HepG2 (cell line): ENCODE measurements around the gene TPRN. TPM values are rescaled to one million over a fixed set of nuclear protein-coding genes. Genes with fewer than 3 reads are reported as not detected.

Experiments used
- CBFB ChIP-seq: sonication (generic); formaldehyde crosslinking; IDR thresholded peaks from 2 replicates; pipeline ENCODE4 v1.4.0; 2020; ENCODE audit warnings: missing genetic modification reagents
- CHD4 ChIP-seq: fragments of 200-600 bp; sonication (generic); IDR thresholded peaks from 2 replicates; pipeline ENCODE4 v1.7.0; 2017; ENCODE audit warnings: mild to moderate bottlenecking, low read length, borderline replicate concordance
- GABPA ChIP-seq, 2 experiments: IDR thresholded peaks; 2 replicates each; pipeline ENCODE4 v1.6.1; 2011 to 2016; ENCODE audit warnings: low read depth in 2 of 2, low read length in 1 of 2, missing biosample characterization in 1 of 2, missing genetic modification characterization in 1 of 2
- NCOA1 ChIP-seq: sonication (generic); formaldehyde crosslinking; IDR thresholded peaks from 2 replicates; pipeline ENCODE4 v1.9.0; 2021; ENCODE audit warnings: missing genetic modification reagents
- SP1 ChIP-seq, 2 experiments: fragments of 450-650 bp in 1 of 2; sonication (generic) in 1 of 2; formaldehyde crosslinking in 1 of 2; IDR thresholded peaks; 2 replicates each; pipeline versions ENCODE4 v1.4.0 to v1.6.1; 2016 to 2020; ENCODE audit warnings: missing genetic modification reagents in 1 of 2
- TERF1 ChIP-seq: sonication (generic); formaldehyde crosslinking; IDR thresholded peaks from 2 replicates; pipeline ENCODE4 v1.8.0; 2022; ENCODE audit warnings: mild to moderate bottlenecking, missing genetic modification reagents, moderate library complexity
- ZFP91 ChIP-seq: sonication (generic); formaldehyde crosslinking; IDR thresholded peaks from 2 replicates; pipeline ENCODE4 v1.9.0; 2022; ENCODE audit warnings: missing genetic modification reagents, mild to moderate bottlenecking, borderline replicate concordance
- ZNF451 ChIP-seq: sonication (generic); formaldehyde crosslinking; IDR thresholded peaks from 2 replicates; pipeline ENCODE4 v1.5.0; 2020; ENCODE audit warnings: mild to moderate bottlenecking, missing genetic modification reagents
- ZNF569 ChIP-seq: sonication (generic); formaldehyde crosslinking; IDR thresholded peaks from 2 replicates; pipeline ENCODE4 v1.5.0; 2020; ENCODE audit warnings: mild to moderate bottlenecking, missing genetic modification reagents, moderate library complexity, borderline replicate concordance
- ZNF577 ChIP-seq: sonication (generic); formaldehyde crosslinking; IDR thresholded peaks from 2 replicates; pipeline ENCODE4 v1.4.0; 2020; ENCODE audit warnings: mild to moderate bottlenecking, low read depth, missing genetic modification reagents, borderline replicate concordance
- ZNF737 ChIP-seq: sonication (generic); formaldehyde crosslinking; IDR thresholded peaks from 2 replicates; pipeline ENCODE4 v1.5.0; 2020; ENCODE audit warnings: missing genetic modification reagents, mild to moderate bottlenecking, borderline replicate concordance
- ZNF790 ChIP-seq: sonication (generic); formaldehyde crosslinking; IDR thresholded peaks from 2 replicates; pipeline ENCODE4 v1.8.0; 2022; ENCODE audit warnings: missing genetic modification reagents, mild to moderate bottlenecking, borderline replicate concordance
- ZNF800 ChIP-seq: sonication (generic); formaldehyde crosslinking; IDR thresholded peaks from 2 replicates; pipeline ENCODE4 v1.4.0; 2020; ENCODE audit warnings: missing genetic modification reagents
- ZNF816 ChIP-seq: sonication (generic); formaldehyde crosslinking; IDR thresholded peaks from 2 replicates; pipeline ENCODE4 v1.8.0; 2022; ENCODE audit warnings: missing genetic modification reagents, mild to moderate bottlenecking, borderline replicate concordance
- polyA plus RNA-seq, 8 experiments: library from polyadenylated mRNA; depleted of rRNA in 3 of 8; stranded (reverse) in 7 of 8; unstranded in 1 of 8; fragments of >200 nt; fragmentation: Illumina TruSeq in 4 of 8; extraction: Trizol in 4 of 8; gene quantifications; 2 replicates each; pipeline versions ENCODE4 v1.2.1 to v1.2.3, GENCODE V29; 2011 to 2016; ENCODE audit warnings: low read depth in 4 of 8, missing spikeins in 1 of 8, mixed read lengths in 1 of 8; ENCODE audit not compliant: insufficient read depth in 1 of 8
- total RNA-seq, 5 experiments: library from RNA; depleted of rRNA; stranded (reverse); fragments of >200 nt; fragmentation: Illumina TruSeq; extraction: Trizol; gene quantifications; 2 replicates each; pipeline ENCODE4 v1.2.3, GENCODE V29; 2016; ENCODE audit warnings: low read depth in 1 of 5

Gene TPRN
- total and polyA plus RNA-seq, 2 of the 13 experiments (the other 11 are each of a cell fraction or from before 2014, with no cell fraction given) = 10.1 to 19.2 TPM

- TF ChIP-seq CHD4 (no peak), ZNF800 (peak; percentile 82; the same call in 1 of the 2 replicates), ZNF790 (peak; percentile 87; the same call in 1 of the 2 replicates), ZNF737 (CRISPR knock-in tag) (no peak), ZNF451 (CRISPR knock-in tag) (peak; percentile 81), SP1 (IDR thresholded peaks at IDR 0.05) (peak; percentile 34; the same call in 1 of the 2 replicates), SP1 (CRISPR knock-in tag; IDR thresholded peaks at IDR 0.05) (peak; percentile 96), TERF1 (CRISPR knock-in tag) (0 out of 2 replicates have a peak, but pooled peaks have one; percentile 43), ZNF569 (CRISPR knock-in tag) (no peak), NCOA1 (CRISPR knock-in tag) (no peak), GABPA (IDR thresholded peaks at IDR 0.05; ENCODE audit: low read depth, low read length) (no peak), GABPA (CRISPR knock-in tag; IDR thresholded peaks at IDR 0.05; ENCODE audit: low read depth) (peak; percentile 84), CBFB (CRISPR knock-in tag) (no peak), ZFP91 (peak; percentile 76), ZNF577 (no peak), ZNF816 (CRISPR knock-in tag) (no peak)
Observed at GRCh38 chr9:137200311-137201204, at the start of gene TPRN (continued).
